HEK293 (cell line): ENCODE data around the gene TMEM19.
"Not testable (repeated sequence)": the region's sequence is repeated elsewhere in the genome, so short reads cannot be mapped to it uniquely, and the experiment has no call there.

Experiments
- GFI1B ChIP-seq: fragments of 450-650 bp; formaldehyde crosslinking; IDR thresholded peaks from 2 replicates; pipeline ENCODE4 v1.5.1; 2016; ENCODE audit warnings: missing biosample characterization, missing genetic modification characterization
- SP2 ChIP-seq: fragments of 450-650 bp; formaldehyde crosslinking; IDR thresholded peaks from 2 replicates; pipeline ENCODE4 v1.5.1; 2016; ENCODE audit warnings: missing biosample characterization, missing genetic modification characterization
- ZBTB8A ChIP-seq: fragments of 450-650 bp; formaldehyde crosslinking; IDR thresholded peaks from 2 replicates; pipeline ENCODE4 v1.5.1; 2016; ENCODE audit warnings: missing biosample characterization, missing genetic modification characterization
- ZNF114 ChIP-seq: fragments of 450-650 bp; formaldehyde crosslinking; IDR thresholded peaks from 2 replicates; pipeline ENCODE4 v1.5.0; 2017; ENCODE audit warnings: missing biosample characterization, missing genetic modification characterization
- ZNF138 ChIP-seq: fragments of 450-650 bp; formaldehyde crosslinking; IDR thresholded peaks from 2 replicates; pipeline ENCODE4 v1.5.1; 2016; ENCODE audit warnings: missing biosample characterization, missing genetic modification characterization, borderline replicate concordance
- ZNF366 ChIP-seq: fragments of 450-650 bp; formaldehyde crosslinking; conservative IDR thresholded peaks from 2 replicates; pipeline ENCODE4 v1.5.1; 2016; ENCODE audit warnings: missing biosample characterization, missing genetic modification characterization
- ZNF560 ChIP-seq: fragments of 450-650 bp; formaldehyde crosslinking; IDR thresholded peaks from 2 replicates; pipeline ENCODE4 v1.5.1; 2017; ENCODE audit warnings: missing biosample characterization, missing genetic modification characterization, borderline replicate concordance
- ZNF792 ChIP-seq: fragments of 450-650 bp; formaldehyde crosslinking; IDR thresholded peaks from 2 replicates; pipeline ENCODE4 v1.5.1; 2016; ENCODE audit warnings: missing biosample characterization, missing genetic modification characterization
- TF ChIP-seq, protein P1 (sequence below): fragments of 450-650 bp; formaldehyde crosslinking; IDR thresholded peaks from 2 replicates; pipeline ENCODE4 v1.5.1; 2016; ENCODE audit warnings: missing biosample characterization, missing genetic modification characterization
- TF ChIP-seq, protein P2 (sequence below): fragments of 450-650 bp; formaldehyde crosslinking; IDR thresholded peaks from 2 replicates; pipeline ENCODE4 v1.5.1; 2016; ENCODE audit warnings: missing biosample characterization, missing genetic modification characterization
- TF ChIP-seq, protein P3 (sequence below): fragments of 450-650 bp; formaldehyde crosslinking; IDR thresholded peaks from 2 replicates; pipeline ENCODE4 v1.5.1; 2017; ENCODE audit warnings: missing biosample characterization, missing genetic modification characterization

DNA sequence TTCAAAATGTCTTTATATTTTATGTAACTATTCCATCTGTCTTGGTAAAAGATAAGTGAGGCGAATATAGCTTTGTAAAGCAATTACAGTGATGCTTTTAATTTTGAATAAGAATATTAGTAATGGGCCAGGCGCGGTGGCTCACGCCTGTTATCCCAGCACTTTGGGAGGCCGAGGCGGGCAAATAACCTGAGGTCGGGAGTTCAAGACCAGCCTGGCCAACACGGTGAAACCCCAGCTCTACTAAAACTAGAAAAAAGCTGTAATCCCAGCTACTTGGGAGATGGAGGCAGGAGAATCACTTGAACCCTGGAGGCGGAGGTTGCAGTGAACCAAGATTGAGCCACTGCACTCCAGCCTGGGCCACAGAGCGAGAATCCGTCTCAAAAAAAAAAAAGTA is 1.3 kb downstream of the TMEM19 start:
- TF ChIP-seq, protein P1, sequence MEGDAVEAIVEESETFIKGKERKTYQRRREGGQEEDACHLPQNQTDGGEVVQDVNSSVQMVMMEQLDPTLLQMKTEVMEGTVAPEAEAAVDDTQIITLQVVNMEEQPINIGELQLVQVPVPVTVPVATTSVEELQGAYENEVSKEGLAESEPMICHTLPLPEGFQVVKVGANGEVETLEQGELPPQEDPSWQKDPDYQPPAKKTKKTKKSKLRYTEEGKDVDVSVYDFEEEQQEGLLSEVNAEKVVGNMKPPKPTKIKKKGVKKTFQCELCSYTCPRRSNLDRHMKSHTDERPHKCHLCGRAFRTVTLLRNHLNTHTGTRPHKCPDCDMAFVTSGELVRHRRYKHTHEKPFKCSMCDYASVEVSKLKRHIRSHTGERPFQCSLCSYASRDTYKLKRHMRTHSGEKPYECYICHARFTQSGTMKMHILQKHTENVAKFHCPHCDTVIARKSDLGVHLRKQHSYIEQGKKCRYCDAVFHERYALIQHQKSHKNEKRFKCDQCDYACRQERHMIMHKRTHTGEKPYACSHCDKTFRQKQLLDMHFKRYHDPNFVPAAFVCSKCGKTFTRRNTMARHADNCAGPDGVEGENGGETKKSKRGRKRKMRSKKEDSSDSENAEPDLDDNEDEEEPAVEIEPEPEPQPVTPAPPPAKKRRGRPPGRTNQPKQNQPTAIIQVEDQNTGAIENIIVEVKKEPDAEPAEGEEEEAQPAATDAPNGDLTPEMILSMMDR: not testable (repeated sequence)
- TF ChIP-seq GFI1B; ZBTB8A (tag by site-specific recombination); SP2 (tag by site-specific recombination); ZNF792; ZNF560 (tag by site-specific recombination); ZNF114 (tag by site-specific recombination); ZNF138 (tag by site-specific recombination); ZNF366 (tag by site-specific recombination): not testable (repeated sequence)
- TF ChIP-seq, protein P2, sequence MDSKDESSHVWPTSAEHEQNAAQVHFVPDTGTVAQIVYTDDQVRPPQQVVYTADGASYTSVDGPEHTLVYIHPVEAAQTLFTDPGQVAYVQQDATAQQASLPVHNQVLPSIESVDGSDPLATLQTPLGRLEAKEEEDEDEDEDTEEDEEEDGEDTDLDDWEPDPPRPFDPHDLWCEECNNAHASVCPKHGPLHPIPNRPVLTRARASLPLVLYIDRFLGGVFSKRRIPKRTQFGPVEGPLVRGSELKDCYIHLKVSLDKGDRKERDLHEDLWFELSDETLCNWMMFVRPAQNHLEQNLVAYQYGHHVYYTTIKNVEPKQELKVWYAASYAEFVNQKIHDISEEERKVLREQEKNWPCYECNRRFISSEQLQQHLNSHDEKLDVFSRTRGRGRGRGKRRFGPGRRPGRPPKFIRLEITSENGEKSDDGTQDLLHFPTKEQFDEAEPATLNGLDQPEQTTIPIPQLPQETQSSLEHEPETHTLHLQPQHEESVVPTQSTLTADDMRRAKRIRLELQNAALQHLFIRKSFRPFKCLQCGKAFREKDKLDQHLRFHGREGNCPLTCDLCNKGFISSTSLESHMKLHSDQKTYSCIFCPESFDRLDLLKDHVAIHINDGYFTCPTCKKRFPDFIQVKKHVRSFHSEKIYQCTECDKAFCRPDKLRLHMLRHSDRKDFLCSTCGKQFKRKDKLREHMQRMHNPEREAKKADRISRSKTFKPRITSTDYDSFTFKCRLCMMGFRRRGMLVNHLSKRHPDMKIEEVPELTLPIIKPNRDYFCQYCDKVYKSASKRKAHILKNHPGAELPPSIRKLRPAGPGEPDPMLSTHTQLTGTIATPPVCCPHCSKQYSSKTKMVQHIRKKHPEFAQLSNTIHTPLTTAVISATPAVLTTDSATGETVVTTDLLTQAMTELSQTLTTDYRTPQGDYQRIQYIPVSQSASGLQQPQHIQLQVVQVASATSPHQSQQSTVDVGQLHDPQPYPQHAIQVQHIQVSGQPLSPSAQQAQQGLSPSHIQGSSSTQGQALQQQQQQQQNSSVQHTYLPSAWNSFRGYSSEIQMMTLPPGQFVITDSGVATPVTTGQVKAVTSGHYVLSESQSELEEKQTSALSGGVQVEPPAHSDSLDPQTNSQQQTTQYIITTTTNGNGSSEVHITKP (tag by site-specific recombination): not testable (repeated sequence)
- TF ChIP-seq, protein P3, sequence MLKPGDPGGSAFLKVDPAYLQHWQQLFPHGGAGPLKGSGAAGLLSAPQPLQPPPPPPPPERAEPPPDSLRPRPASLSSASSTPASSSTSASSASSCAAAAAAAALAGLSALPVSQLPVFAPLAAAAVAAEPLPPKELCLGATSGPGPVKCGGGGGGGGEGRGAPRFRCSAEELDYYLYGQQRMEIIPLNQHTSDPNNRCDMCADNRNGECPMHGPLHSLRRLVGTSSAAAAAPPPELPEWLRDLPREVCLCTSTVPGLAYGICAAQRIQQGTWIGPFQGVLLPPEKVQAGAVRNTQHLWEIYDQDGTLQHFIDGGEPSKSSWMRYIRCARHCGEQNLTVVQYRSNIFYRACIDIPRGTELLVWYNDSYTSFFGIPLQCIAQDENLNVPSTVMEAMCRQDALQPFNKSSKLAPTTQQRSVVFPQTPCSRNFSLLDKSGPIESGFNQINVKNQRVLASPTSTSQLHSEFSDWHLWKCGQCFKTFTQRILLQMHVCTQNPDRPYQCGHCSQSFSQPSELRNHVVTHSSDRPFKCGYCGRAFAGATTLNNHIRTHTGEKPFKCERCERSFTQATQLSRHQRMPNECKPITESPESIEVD: not testable (repeated sequence)
